ENCODE measurements around the gene GIMAP4. TPM values are rescaled to one million over a fixed set of nuclear protein-coding genes. Genes with fewer than 3 reads are reported as not detected.
"Not testable (repeated sequence)": the region's sequence is repeated elsewhere in the genome, so short reads cannot be mapped to it uniquely, and the experiment has no call there.

The GIMAP4 gene
- total RNA-seq, result 100 to 1,000 TPM; 105 to 215 (median 124) TPM
- 290 TPM for total RNA-seq (2013)

- Histone ChIP-seq H3K9me3 (ENCODE audit: control insufficient read depth, insufficient read depth, low read length) (peaks cover 40% of the 10 kb centered on the region), H3K36me3 (ENCODE audit: control insufficient read depth, insufficient read depth, low read length) (peaks cover 25% of the 10 kb centered on the region), H3K27me3 (ENCODE audit: control insufficient read depth, insufficient read depth, low read length) (no peaks in the 10 kb centered on the region), H3K4me3 (ENCODE audit: low read length) (peak within 1 kb of the TSS; percentile 72), H3K27ac (ENCODE audit: low read length) (peak within 1 kb of the TSS; percentile 66), H3K4me1 (ENCODE audit: control insufficient read depth, insufficient read depth, low read length) (peaks cover 52% of the 10 kb centered on the region)
- Mint-ChIP-seq H3K27ac (peak within 1 kb of the TSS; percentile 90 to 95), H3K4me1 (peaks cover 69 to 80% of the 10 kb centered on the region in 2 donors), H3K4me3 (peak within 1 kb of the TSS; percentile 96), H3K9me3 (peaks cover 7 to 15% of the 10 kb centered on the region in 2 donors), H3K36me3 (peaks cover 54% of the 10 kb centered on the region), H3K27me3 (ENCODE audit: low read depth in 2 of 2) (no peaks in the 10 kb centered on the region)
- TF ChIP-seq CTCF (IDR thresholded peaks at IDR 0.05), result no peak
- 30% methylated on average over 9 of the region's 9 CpGs for WGBS (ENCODE audit: insufficient coverage)
- peak in 1 of 2 donors; percentile 66 for DNase-seq
- intact Hi-C loops (cut with micrococcal nuclease), result loop anchor here (2.0 to 5.0 kb wide), 4 partner anchors 52 to 190 kb away; partner anchors contain the start of genes GIMAP5, GIMAP6 and GIMAP7
- peak; percentile 52 to 63 (median 58) for ATAC-seq
Measured at GRCh38 chr7:150567169-150567568, at the start of gene GIMAP4. TSS of gene GIMAP4 (plus strand) at chr7:150567390. CDS start at chr7:150569902, 2,512 bp downstream.

- peak overlapping the region; percentile 96 to 100 for H3K27ac Mint-ChIP-seq
Measured at GRCh38 chr7:150519310-150519709, 47.9 kb upstream of the GIMAP4 start.

GRCh38 chr7:150520145-150520544, 47.0 kb upstream of the GIMAP4 start:
- no peak for ATAC-seq
- intact Hi-C loops (cut with micrococcal nuclease), result no loop called here
- H3K4me3 Mint-ChIP-seq, result peak overlapping the region; percentile 100
- H3K36me3 Mint-ChIP-seq, result peaks cover 58% of the 10 kb centered on the region
- Histone ChIP-seq H3K36me3 (ENCODE audit: control insufficient read depth, insufficient read depth, low read length) (peaks cover 29% of the 10 kb centered on the region), H3K27me3 (ENCODE audit: control insufficient read depth, insufficient read depth, low read length) (no peaks in the 10 kb centered on the region), H3K27ac (ENCODE audit: low read length) (peak overlapping the region; percentile 73), H3K9me3 (ENCODE audit: control insufficient read depth, insufficient read depth, low read length) (peaks cover 20% of the 10 kb centered on the region), H3K4me3 (ENCODE audit: low read length) (peak overlapping the region; percentile 83), H3K4me1 (ENCODE audit: control insufficient read depth, insufficient read depth, low read length) (peaks cover 8% of the 10 kb centered on the region)
- H3K27me3 Mint-ChIP-seq (ENCODE audit: low read depth in 2 of 2), result no peaks in the 10 kb centered on the region
- H3K4me1 Mint-ChIP-seq, result peaks cover 28 to 32% of the 10 kb centered on the region in 2 donors
- peaks cover 11 to 16% of the 10 kb centered on the region in 2 donors for H3K9me3 Mint-ChIP-seq
- WGBS (ENCODE audit: insufficient coverage), result 65% methylated on average over 8 of the region's 8 CpGs
- TF ChIP-seq CTCF (IDR thresholded peaks at IDR 0.05), result no peak
- peak in 1 of 2 donors; percentile 54 for DNase-seq
- peak overlapping the region; percentile 96 to 100 for H3K27ac Mint-ChIP-seq

More at GRCh38 chr7:150519310-150519709, 47.9 kb upstream of the GIMAP4 start:
- Mint-ChIP-seq H3K4me1 (peaks cover 31 to 34% of the 10 kb centered on the region in 2 donors), H3K36me3 (peaks cover 57% of the 10 kb centered on the region), H3K9me3 (peaks cover 8 to 12% of the 10 kb centered on the region in 2 donors), H3K4me3 (peak overlapping the region; percentile 100), H3K27me3 (ENCODE audit: low read depth in 2 of 2) (no peaks in the 10 kb centered on the region)
- ATAC-seq, result no peak
- H3K4me1 ChIP-seq (ENCODE audit: control insufficient read depth, insufficient read depth, low read length), result peaks cover 8% of the 10 kb centered on the region
- TF ChIP-seq CTCF (IDR thresholded peaks at IDR 0.05), result no peak
- intact Hi-C loops (cut with micrococcal nuclease), result loop anchor here (5.0 kb wide), 1 partner anchor 168 kb away; the partner anchor contains the start of gene GIMAP2
- H3K27ac ChIP-seq (ENCODE audit: low read length), result peak overlapping the region; percentile 73
- 45% methylated on average over 2 of the region's 2 CpGs for WGBS (ENCODE audit: insufficient coverage)
- peaks cover 29% of the 10 kb centered on the region for H3K36me3 ChIP-seq (ENCODE audit: control insufficient read depth, insufficient read depth, low read length)
- no peaks in the 10 kb centered on the region for H3K27me3 ChIP-seq (ENCODE audit: control insufficient read depth, insufficient read depth, low read length)
- H3K4me3 ChIP-seq (ENCODE audit: low read length), result peak overlapping the region; percentile 83
- no peak for DNase-seq
- peaks cover 19% of the 10 kb centered on the region for H3K9me3 ChIP-seq (ENCODE audit: control insufficient read depth, insufficient read depth, low read length)

GRCh38 chr7:150522931-150523330, 44.3 kb upstream of the GIMAP4 start:
- Mint-ChIP-seq H3K27ac (peak overlapping the region; percentile 79 to 83), H3K9me3 (peaks cover 15 to 26% of the 10 kb centered on the region in 2 donors), H3K36me3 (peaks cover 74% of the 10 kb centered on the region), H3K4me1 (peaks cover 31 to 35% of the 10 kb centered on the region in 2 donors)
- H3K4me1 ChIP-seq (ENCODE audit: control insufficient read depth, insufficient read depth, low read length); intact Hi-C loops (cut with micrococcal nuclease); ATAC-seq; H3K4me3 Mint-ChIP-seq; H3K27ac ChIP-seq (ENCODE audit: low read length); DNase-seq; H3K4me3 ChIP-seq (ENCODE audit: low read length); H3K27me3 ChIP-seq (ENCODE audit: control insufficient read depth, insufficient read depth, low read length); H3K27me3 Mint-ChIP-seq (ENCODE audit: low read depth in 2 of 2): not testable (repeated sequence)
- 90% methylated on average over 6 of the region's 6 CpGs for WGBS (ENCODE audit: insufficient coverage)
- Histone ChIP-seq H3K9me3 (ENCODE audit: control insufficient read depth, insufficient read depth, low read length) (peaks cover 20% of the 10 kb centered on the region), H3K36me3 (ENCODE audit: control insufficient read depth, insufficient read depth, low read length) (peaks cover 26% of the 10 kb centered on the region)

All from natural killer cell (primary cell).